ENCODE results near the gene RNF213.

RNF213 gene

GRCh38 chr17:80441133-80441578 is 180.5 kb downstream of the RNF213 start:
- peak; percentile 58 to 59 for DNase-seq

DNA sequence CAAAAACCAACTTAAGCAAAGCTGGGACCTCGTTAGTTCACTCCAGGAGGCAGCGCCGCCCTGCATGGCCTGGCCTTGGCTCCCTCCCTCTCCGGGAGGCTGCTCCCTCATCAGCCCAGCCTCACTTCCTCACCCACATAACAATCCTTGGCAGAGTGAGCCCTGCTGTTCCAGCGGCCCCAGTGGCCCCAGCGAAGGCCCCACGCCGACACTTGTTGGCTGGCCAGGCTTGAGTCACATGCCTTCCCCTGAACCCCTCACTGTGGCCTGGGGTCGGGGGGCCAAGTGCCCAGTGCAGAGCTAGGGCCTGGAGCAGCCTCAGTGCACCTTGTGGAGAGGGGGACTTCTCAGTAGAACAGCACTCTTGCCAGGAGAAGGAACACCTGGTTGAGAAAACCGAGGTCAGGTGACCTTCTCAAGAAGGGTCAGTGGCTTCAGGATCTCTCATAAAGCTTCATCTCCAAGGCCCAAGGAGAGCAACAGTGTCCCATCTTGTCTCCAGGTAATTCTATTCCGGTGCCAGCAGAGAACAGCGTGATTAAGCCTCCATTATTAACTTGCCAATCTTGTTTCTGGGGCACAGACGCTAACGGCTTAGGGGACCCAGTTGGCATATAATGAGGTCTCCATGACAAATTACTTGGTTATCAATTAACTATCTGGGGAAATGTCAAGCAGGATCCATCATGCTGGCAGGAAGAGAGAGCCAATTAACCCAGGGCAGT is 181.1 kb downstream of the RNF213 start:
- DNase-seq = no peak

GRCh38 chr17:80442323-80442659 is 181.6 kb downstream of the RNF213 start:
- DNase-seq = no peak

DNA sequence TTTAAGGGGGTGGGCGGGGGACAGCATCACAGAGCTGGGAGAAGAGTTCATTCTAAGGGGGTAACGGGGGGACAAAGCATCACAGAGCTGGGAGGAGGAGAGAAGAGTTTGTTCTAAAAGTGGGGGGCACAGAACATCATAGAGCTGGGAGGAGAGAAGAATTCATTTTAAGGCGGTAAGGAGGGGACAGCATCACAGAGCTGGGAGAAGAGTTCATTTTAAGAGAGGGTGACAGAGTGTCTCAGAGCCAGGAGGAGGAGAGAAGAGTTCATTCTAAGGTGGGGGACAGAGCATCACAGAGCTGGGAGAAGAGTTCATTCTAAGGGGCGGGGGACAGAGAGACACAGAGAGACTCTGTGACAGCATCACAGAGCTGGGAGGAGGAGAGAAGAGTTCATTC is 182.1 kb downstream of the RNF213 start:
- DNase-seq = no peak

DNA sequence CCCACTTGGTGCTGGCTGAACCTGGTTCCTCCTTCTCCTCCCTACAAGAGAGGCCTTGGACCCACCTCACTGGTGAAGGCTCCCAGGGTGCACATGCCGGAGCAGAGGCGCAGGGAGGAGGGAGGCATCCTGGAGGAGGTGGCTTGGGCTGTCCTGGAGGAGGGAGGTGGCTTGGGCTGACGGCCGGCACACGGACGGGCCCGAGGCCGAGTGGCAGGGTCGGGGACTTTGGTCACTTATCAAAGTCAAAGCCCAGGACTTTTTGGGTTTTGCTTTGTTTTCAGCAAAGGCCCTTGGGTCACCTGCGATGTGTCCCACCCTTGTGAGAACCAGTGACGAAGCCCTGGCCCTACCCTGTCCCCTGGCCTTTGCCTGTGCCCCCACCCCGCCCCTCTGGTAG is 182.8 kb downstream of the RNF213 start:
- no peak for DNase-seq

DNA sequence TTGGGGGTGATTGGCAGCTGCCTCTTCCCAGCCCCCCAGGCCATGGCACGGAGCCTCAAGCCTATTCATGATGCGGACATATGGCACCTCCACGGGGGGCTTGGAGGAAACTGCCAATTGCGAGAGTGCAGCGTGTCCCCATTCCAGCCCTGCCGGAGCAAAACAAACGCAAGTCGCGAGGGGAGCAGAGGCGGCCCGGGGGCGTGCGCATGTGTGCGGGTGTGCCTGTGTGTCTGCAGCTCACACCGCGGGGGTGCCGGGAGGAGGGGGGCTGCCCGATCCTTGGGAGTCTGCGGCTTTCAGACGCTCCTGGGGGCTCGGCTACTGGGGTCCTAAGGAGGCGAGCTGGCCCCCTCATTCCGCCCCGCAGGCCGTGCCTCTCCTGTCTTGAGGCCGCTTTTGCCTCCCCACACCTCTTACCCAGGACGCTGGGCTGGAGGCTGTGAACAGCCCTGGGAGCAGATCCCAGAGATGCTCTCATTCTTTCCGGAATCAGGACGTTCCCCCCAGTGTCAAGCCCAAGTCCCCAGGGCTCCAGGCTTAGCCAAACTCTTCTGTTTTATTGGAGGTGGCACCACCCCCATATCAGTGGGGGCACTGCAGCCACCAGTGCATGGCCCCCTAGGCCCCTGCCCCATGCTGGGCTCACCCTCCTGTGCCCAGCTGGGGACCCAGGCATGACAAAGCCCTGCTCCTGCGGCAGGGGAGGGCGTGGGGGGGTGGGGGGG is 183.4 kb downstream of the RNF213 start:
- no peak for DNase-seq

GRCh38 chr17:80444644-80444979 is 184.0 kb downstream of the RNF213 start:
- DNase-seq = no peak

DNA sequence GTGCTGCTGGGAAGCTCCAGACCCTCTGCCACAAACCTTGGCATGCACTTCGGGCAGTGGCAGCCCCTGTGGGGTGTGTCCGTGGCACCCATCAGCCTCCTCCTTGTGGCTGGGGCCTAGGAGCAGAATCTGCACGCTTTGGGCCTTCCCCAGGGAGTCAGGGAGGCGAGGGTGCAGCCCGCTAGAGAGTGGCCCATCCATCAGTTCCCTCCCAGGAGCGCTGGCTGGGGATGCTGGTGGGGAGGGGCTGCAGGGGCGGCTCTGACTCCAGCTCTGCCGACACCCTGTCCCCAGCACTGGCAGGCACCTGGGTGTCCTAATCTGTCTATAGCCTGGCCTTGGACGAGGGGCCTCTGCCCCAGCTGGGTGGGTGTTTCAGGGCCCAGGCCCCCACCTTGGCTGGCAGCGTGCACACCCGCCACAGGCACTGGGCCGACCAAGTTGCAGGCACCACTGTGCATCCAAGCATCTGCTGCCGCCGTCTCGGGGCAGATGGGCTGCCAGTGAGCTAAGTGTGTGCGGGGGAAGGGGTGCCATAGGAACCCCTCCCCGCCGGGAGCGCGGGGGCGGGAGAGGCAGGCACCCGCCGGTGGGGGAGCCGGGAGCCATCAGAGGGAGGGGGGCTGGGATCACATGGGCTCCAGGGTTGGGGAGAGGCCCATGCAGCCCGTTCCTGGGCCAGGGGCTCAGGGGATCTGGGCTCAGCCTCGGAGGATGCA is 184.5 kb downstream of the RNF213 start:
- no peak for DNase-seq

GRCh38 chr17:80445726-80446110 is 185.1 kb downstream of the RNF213 start:
- DNase-seq = no peak

DNA sequence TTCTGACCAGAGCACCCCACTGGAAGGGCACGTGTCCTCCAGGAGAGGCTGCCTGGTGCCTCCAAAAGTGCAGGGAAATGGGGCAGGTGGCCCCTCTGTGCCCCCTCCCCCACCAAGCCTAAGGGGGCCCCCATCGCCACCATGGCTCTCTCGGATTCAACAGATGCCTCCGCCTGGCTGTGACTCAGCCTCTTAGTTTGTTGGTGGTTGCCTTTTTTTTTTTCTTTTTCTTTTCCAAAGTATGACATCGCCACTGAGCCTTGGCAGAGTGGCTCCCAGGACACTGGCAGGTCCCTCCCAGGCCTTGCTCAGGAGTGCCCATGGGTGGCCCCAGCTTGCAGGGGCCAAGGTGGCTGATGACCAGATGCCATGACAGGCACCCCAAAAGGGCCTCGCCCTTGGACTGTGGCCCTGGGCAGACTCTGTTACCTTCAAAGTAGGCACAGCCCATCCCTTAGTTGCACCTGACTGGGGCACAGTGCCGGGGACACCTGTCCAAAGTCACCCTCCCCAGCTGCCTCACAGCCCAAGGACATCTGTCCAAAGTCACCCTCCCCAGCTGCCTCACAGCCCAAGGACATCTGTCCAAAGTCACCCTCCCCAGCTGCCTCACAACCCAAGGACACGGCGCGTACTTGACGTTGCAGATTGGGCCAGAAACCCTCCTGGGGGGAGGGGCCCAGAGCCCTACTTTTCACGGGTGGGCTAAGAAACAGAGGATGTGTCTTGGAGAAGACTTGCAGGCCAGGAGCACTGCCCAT is 186.2 kb downstream of the RNF213 start:
- no peak for DNase-seq

DNA sequence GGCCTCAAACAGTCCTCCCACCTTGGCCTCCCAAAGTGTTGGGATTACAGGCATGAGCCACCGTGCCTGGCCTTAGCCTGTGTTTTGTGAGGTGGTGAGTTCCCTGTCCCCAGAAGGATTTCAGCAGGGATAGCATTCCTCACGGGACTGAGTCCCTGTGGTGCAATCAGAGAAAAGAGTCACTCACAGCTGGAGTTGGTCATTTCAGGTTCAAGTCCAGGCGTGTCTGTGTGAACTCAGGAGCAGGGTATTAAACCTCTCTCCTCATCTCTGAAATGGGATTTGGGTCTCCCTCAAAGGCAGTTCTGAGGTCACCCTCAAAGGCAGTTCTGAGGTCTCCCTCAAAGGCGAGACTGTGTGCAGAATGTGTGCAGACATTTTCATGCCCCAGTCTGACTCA is 187.1 kb downstream of the RNF213 start:
- no peak for DNase-seq
